GM21447 (cell line): ENCODE measurements around the gene SRGAP2.
"Not testable (repeated sequence)": the region's sequence is repeated elsewhere in the genome, so short reads cannot be mapped to it uniquely, and the experiment has no call there.

ENCODE experiments used
- ATAC-seq: cut with Tn5 transposase; IDR thresholded peaks from one replicate; pipeline ENCODE4 v1.9.1; 2021; ENCODE audit not compliant: unreplicated experiment

SRGAP2 gene

DNA sequence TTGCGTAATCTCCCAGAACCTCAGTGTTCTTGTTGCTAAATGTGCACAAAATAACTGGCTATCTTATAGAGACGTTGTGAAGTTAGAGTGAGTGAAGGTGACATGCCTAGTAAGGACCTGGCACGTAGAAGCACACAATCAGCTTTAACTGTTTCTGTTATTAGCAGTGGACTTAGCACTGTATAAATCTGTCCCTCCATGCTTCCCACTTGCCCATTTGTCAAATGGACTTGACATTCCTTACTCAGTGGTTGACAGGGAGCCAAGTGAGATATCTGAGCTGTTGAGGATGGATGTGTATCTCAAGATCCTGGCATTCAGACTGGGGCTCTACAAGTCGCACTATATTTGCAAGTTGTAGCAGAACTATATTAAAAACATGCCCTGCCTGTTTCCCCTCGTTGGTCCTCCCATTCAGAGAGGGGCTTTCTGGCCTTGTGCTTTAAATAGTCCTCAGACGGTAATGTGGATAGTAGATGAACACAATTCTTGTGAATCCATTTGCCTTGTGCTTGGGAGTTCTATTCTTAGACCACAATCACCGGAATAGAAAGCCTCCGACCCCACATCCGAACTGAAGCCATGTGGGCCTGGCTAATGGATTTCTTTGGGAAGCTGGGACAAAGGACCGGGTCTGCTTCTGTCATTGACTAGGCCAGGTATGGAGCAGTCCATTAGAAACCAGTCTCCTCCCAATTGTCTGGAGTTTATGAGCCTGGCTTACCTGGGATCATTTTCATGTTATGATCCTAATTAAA lies 43.0 kb downstream of the SRGAP2 start:
- not testable (repeated sequence) for ATAC-seq

DNA sequence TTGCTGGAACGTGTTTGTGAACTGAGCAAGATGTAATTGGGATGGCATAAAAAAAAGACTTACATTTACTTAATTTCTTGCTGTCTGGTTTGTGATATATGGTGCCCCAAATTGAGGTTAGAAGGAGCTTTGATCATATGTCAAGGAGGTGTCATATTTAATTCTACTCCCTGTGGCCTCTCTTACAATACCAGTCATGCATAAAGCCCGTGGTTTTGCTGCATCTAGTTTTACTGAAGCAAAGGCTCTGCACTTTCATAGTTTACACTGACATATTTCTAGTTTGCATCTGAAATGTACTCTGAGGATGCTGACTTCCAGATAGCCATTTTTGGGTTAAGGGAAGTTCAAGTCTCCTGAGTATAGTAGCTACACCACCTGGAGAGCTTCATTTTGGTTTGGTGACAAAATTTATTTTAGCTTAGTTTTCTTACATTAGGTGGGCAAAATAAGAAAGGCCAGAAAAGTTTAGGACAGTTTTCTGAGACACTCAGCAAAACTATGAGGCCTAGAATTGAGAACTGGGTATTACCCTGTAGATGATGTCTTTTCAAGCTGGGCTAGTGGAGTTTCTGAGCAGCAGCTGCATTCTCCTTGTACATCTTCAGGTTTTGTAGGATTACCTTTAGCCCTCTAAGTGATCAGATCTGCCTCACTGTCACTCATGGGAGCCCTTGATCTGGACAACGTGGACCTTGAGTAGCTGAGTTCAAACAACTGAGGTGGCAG lies 47.8 kb downstream of the SRGAP2 start:
- peak; percentile 77 for ATAC-seq

DNA sequence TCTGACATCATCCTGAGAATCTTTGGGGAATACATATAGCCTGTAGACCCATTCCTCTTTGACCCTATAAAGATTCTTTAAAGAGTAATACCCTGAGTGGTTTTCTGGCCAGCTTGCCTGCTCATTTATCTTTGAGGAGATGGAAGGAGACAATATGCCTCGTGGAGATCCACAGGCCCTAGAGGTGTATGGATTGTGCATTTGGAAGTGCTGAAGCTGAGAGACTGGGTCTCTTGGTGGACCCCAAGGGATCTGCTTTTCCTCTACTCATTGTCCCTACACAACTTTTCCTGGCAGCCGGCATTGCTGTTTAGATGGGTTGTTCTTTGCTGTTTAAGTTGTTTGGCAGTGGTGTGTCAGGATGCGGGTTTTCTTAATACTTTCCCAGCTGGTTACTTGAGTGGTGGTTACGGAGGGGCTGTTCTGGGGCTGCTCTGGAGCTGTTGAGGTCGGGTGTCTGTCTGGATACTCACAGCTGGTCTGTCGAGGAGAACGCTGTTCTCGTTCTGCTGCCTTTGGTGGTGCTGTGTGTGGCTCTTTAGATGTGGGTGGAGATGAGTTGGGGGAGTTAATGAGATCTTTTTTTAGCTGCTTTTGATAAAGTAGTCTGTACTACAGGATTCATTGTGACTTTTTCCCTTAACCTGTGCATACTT lies 49.5 kb downstream of the SRGAP2 start:
- ATAC-seq, result not testable (repeated sequence)
